ENCODE results near the gene BIK. TPM values are rescaled to one million over a fixed set of nuclear protein-coding genes. Genes with fewer than 3 reads are reported as not detected.
A peak's percentile ranks its signal among the peaks of the same experiment; 100 is the strongest.

BIK gene
- total and polyA plus RNA-seq, 8 donors, result 2.3 to 29.2 (median 16.6) TPM; not detected in 2

DNA sequence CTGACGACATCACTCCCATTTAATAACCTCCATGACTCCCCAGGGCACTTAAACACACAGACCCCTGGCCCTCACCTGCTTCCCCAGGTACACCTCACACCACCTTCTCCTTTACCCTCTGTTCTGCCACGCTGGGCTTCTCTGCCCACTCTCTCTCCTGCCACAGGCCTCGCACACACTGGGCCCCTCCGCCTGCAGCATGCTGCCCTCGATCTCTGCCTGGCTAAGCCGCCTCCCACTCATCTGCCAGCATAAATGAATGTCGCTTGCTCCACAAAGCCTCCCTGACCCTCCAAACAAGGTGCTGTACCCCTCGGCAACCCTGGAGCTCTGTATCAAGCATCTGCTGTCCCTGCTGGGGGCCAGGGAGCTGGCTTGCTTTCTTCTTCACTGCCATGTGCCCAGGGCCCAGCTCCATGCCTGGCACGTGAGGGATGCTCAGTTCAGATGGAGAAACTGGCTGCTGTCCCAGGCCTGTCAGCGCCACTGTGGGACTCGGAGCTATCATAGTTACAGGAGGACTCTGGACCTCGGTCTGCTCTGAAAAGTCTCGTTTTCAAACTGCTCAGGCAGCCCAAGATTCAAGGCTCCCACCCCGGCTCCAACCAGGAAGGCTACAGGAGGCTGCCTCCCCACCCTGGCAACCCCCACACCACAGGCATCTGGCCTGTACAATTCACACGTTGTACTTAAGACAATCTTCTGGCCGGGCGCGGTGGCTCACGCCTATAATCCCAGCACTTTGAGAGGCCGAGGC is 33.3 kb upstream of the BIK start:
- intact Hi-C loops (cut with DNase I; ENCODE audit: low total_unique reads), result no loop called here
- Histone ChIP-seq H3K9me3 (no peaks in the 10 kb centered on the region), H3K36me3 (peaks cover 0 to 16% (median 13%) of the 10 kb centered on the region in 4 donors), H3K27ac (no peak overlapping the region), H3K4me1 (peaks cover 0 to 6% (median 0%) of the 10 kb centered on the region in 4 donors), H3K27me3 (no peaks in the 10 kb centered on the region), H3K4me3 (no peak overlapping the region)
- 77 to 86% (median 80%) methylated on average over 18 to 20 of the region's 20 CpGs for WGBS, 5 donors
- DNase-seq, result no peak
- TF ChIP-seq POLR2A (IDR thresholded peaks at IDR 0.05), result no peak
- TF ChIP-seq POLR2AphosphoS5 (IDR thresholded peaks at IDR 0.05), result no peak
- no peak for TF ChIP-seq EP300 (IDR thresholded peaks at IDR 0.05)
- TF ChIP-seq, protein P1, sequence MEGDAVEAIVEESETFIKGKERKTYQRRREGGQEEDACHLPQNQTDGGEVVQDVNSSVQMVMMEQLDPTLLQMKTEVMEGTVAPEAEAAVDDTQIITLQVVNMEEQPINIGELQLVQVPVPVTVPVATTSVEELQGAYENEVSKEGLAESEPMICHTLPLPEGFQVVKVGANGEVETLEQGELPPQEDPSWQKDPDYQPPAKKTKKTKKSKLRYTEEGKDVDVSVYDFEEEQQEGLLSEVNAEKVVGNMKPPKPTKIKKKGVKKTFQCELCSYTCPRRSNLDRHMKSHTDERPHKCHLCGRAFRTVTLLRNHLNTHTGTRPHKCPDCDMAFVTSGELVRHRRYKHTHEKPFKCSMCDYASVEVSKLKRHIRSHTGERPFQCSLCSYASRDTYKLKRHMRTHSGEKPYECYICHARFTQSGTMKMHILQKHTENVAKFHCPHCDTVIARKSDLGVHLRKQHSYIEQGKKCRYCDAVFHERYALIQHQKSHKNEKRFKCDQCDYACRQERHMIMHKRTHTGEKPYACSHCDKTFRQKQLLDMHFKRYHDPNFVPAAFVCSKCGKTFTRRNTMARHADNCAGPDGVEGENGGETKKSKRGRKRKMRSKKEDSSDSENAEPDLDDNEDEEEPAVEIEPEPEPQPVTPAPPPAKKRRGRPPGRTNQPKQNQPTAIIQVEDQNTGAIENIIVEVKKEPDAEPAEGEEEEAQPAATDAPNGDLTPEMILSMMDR (IDR thresholded peaks at IDR 0.05), result no peak

DNA sequence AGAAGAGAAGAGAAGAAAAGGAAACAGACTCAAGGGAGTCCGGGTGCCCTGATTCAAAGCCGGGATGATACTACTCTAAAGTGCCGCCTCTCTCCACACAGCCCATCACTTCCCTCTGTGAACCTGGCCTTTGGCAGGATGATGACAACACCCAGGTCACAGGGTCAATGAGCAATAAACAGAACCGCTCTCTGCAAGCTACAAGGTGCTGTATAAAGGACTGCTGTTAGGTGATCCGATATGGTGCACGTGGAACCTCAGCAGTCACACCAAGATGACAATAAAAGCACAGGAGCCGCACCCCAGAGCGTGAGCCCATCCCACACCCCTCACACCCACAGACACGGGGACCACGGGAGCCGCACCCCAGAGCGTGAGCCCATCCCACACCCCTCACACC is 32.0 kb upstream of the BIK start:
- intact Hi-C loops (cut with DNase I; ENCODE audit: low total_unique reads), result no loop called here
- no peak for DNase-seq
- TF ChIP-seq EP300 (IDR thresholded peaks at IDR 0.05), result no peak
- TF ChIP-seq POLR2AphosphoS5 (IDR thresholded peaks at IDR 0.05), result no peak
- TF ChIP-seq POLR2A (IDR thresholded peaks at IDR 0.05), result no peak
- TF ChIP-seq, protein P1 (IDR thresholded peaks at IDR 0.05), result no peak

DNA sequence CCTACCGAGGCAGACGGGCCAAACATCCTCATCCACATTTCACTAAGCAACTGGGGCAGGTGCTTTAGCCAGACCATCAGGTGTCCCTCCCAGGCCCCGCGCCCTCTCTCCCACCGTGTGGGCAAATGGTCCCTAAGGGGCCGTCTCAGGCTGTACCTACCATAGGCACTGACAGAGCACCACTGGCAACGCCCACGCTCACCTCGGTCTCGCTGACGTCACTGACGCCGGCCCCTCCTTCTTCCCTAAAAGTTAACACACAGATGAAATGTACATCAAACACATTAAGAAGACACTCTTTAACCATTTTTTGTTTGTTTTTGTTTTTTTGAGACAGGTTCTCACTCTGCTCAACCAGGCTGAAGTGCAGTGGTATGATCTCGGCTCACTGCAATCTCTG is 30.8 kb upstream of the BIK start:
- TF ChIP-seq EP300 (IDR thresholded peaks at IDR 0.05), result no peak
- no peak for TF ChIP-seq POLR2AphosphoS5 (IDR thresholded peaks at IDR 0.05)
- TF ChIP-seq POLR2A (IDR thresholded peaks at IDR 0.05), result no peak
- TF ChIP-seq, protein P1 (IDR thresholded peaks at IDR 0.05), result no peak
- H3K9me3 ChIP-seq, result no peaks in the 10 kb centered on the region
- no peaks in the 10 kb centered on the region for H3K27me3 ChIP-seq
- 92 to 97% (median 94%) methylated on average over 14 of the region's 14 CpGs for WGBS, 5 donors
- no peak overlapping the region for H3K4me3 ChIP-seq
- no peak overlapping the region for H3K27ac ChIP-seq
- peaks cover 0 to 11% (median 9%) of the 10 kb centered on the region in 4 donors for H3K36me3 ChIP-seq
- no peak for DNase-seq
- peaks cover 0 to 6% (median 0%) of the 10 kb centered on the region in 4 donors for H3K4me1 ChIP-seq
- intact Hi-C loops (cut with DNase I; ENCODE audit: low total_unique reads), result no loop called here

More for the DNA sequence above, 32.0 kb upstream of the BIK start:
- Histone ChIP-seq H3K36me3 (peaks cover 0 to 16% (median 13%) of the 10 kb centered on the region in 4 donors), H3K9me3 (no peaks in the 10 kb centered on the region), H3K27ac (no peak overlapping the region), H3K4me1 (peaks cover 0 to 6% (median 0%) of the 10 kb centered on the region in 4 donors), H3K27me3 (no peaks in the 10 kb centered on the region), H3K4me3 (no peak overlapping the region)
- WGBS, 5 donors, result 87 to 93% (median 90%) methylated on average over 10 to 12 of the region's 12 CpGs

DNA sequence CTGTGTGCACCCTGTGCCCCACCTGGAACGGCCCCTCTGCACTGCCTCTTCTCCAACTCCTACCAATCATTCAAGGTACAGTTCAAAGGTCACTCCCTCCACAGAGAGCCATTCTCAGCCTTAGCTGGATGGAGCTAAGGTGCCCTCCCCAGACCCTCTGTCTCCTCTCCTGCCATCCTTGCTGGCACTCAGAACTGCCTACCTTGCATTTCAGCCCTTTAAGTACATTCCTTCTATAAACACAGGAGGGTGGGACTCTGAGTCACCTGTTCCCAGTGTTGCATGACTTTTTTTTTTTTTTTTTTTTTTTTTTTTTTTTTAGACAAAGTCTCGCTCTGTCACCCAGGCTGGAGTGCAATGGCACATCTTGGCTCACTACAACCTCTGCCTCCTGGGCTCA is 29.9 kb upstream of the BIK start:
- Histone ChIP-seq H3K4me1 (peaks cover 0 to 6% (median 0%) of the 10 kb centered on the region in 4 donors), H3K4me3 (no peak overlapping the region), H3K9me3 (no peaks in the 10 kb centered on the region), H3K27me3 (no peaks in the 10 kb centered on the region), H3K27ac (no peak overlapping the region), H3K36me3 (peaks cover 0 to 8% (median under 1%) of the 10 kb centered on the region in 4 donors)
- 38 to 78% (median 56%) methylated on average over 2 of the region's 2 CpGs for WGBS, 5 donors
- intact Hi-C loops (cut with DNase I; ENCODE audit: low total_unique reads), result no loop called here
- TF ChIP-seq EP300 (IDR thresholded peaks at IDR 0.05) (no peak), POLR2A (IDR thresholded peaks at IDR 0.05) (no peak), POLR2AphosphoS5 (IDR thresholded peaks at IDR 0.05) (no peak)
- TF ChIP-seq, protein P1 (IDR thresholded peaks at IDR 0.05), result no peak
- peak in 1 of 2 donors; percentile 79 for DNase-seq

All from stomach (tissue), 9 donors.